Measurements from ENCODE around the gene RAB22A. TPM values are rescaled to one million over a fixed set of nuclear protein-coding genes. Genes with fewer than 3 reads are reported as not detected.

The RAB22A gene
- total and polyA plus RNA-seq, 2 of the 4 experiments (the other 2 are of a cell fraction): 8.2 to 8.4 TPM

GRCh38 chr20:58305061-58305460 is 4.5 kb upstream of the RAB22A start:
- Histone ChIP-seq H3K9ac (ENCODE audit: low read depth, low read length) (no peak overlapping the region), H3K9me1 (ENCODE audit: insufficient read depth, low read length) (peaks cover 17% of the 10 kb centered on the region), H3K4ac (ENCODE audit: low read depth, low read length) (no peak overlapping the region), H2BK5ac (ENCODE audit: low read depth, low read length, poor library complexity, severe bottlenecking) (no peak overlapping the region), H2AFZ (replicated peaks; ENCODE audit: low read length, poor library complexity) (no peak overlapping the region), H2BK120ac (ENCODE audit: low read depth, low read length) (no peak overlapping the region), H4K5ac (ENCODE audit: low read depth, low read length) (no peak overlapping the region), H3K18ac (ENCODE audit: low read depth, low read length) (no peak overlapping the region), H3K27me3 (ENCODE audit: control insufficient read depth, insufficient read depth, low read length) (no peaks in the 10 kb centered on the region), H3K9me3 (ENCODE audit: control insufficient read depth, insufficient read depth, low read length) (no peaks in the 10 kb centered on the region), H3K56ac (ENCODE audit: extremely low read depth, insufficient read depth, low read length) (no peak overlapping the region), H2BK20ac (ENCODE audit: low read depth, low read length) (no peak overlapping the region), H2BK15ac (ENCODE audit: low read depth, low read length) (no peak overlapping the region), H3K27ac (ENCODE audit: insufficient read depth, low read length) (no peak overlapping the region), H3K14ac (replicated peaks; ENCODE audit: low read depth, low read length) (no peak overlapping the region), H2AK9ac (replicated peaks; ENCODE audit: low read depth, low read length, poor library complexity) (no peak overlapping the region), H3K79me1 (ENCODE audit: low read depth in 1 of 2, low read length in 2 of 2) (peaks cover 25 to 75% of the 10 kb centered on the region in 2 experiments), H3K4me1 (ENCODE audit: control insufficient read depth, insufficient read depth, low read length) (peaks cover 6% of the 10 kb centered on the region; the same call in 1 of the 2 replicates), H3K36me3 (ENCODE audit: control insufficient read depth, insufficient read depth, low read length) (peaks cover 6% of the 10 kb centered on the region), H4K8ac (ENCODE audit: low read depth in 2 of 2, low read length in 2 of 2) (no peak overlapping the region), H3K4me3 (ENCODE audit: insufficient read depth, low read depth, low read length) (no peak overlapping the region), H4K20me1 (ENCODE audit: insufficient read depth, low read length) (peaks cover 7% of the 10 kb centered on the region), H4K91ac (ENCODE audit: insufficient read depth, low read depth, low read length) (no peak overlapping the region), H3K23ac (ENCODE audit: low read depth, low read length) (no peak overlapping the region), H2AK5ac (ENCODE audit: low read depth, low read length) (no peak overlapping the region), H3K4me2 (ENCODE audit: low read depth, low read length) (no peak overlapping the region)
- in situ Hi-C loops (cut with MboI; ENCODE audit: low sequenced_read_pairs): no loop called here
- TF ChIP-seq FOS (IDR thresholded peaks at IDR 0.05; ENCODE audit: low read depth, low read length) (no peak), CHD1 (IDR thresholded peaks at IDR 0.05; ENCODE audit: low read depth, low read length) (no peak), RCOR1 (IDR thresholded peaks at IDR 0.05; ENCODE audit: insufficient replicate concordance, low read length) (no peak), SMC3 (IDR thresholded peaks at IDR 0.05; ENCODE audit: low read depth, low read length) (no peak), POLR2A (IDR thresholded peaks at IDR 0.05; ENCODE audit: low read depth, low read length) (no peak), NFE2L2 (IDR thresholded peaks at IDR 0.05; ENCODE audit: low read depth, low read length) (no peak), RFX5 (IDR thresholded peaks at IDR 0.05; ENCODE audit: low read depth, low read length) (no peak), RAD21 (IDR thresholded peaks at IDR 0.05; ENCODE audit: low read length) (no peak), ELK1 (IDR thresholded peaks at IDR 0.05; ENCODE audit: borderline replicate concordance, low read depth, low read length) (no peak), MAFK (IDR thresholded peaks at IDR 0.05; ENCODE audit: low read depth, low read length) (no peak), MXI1 (IDR thresholded peaks at IDR 0.05; ENCODE audit: borderline replicate concordance, low read depth, low read length) (no peak), MAZ (IDR thresholded peaks at IDR 0.05; ENCODE audit: borderline replicate concordance, low read depth, low read length) (no peak), BHLHE40 (IDR thresholded peaks at IDR 0.05; ENCODE audit: low read depth, low read length) (no peak), USF2 (IDR thresholded peaks at IDR 0.05; ENCODE audit: low read depth, low read length) (no peak), CEBPB (IDR thresholded peaks at IDR 0.05; ENCODE audit: low read depth, low read length) (no peak), CTCF (conservative IDR thresholded peaks at IDR 0.05; ENCODE audit: low read depth, low read length) (no peak)
- no CpG with 5 or more reads among the region's 1 CpG for WGBS, 2 experiments (ENCODE audit: extremely low coverage in 2 of 2, insufficient read length in 1 of 2)
- no TSS peak for BruUV-seq (replicated peaks)
- POLR2A ChIA-PET (ENCODE audit: unreplicated experiment): no interaction called here
- dilution Hi-C loops (cut with HindIII; ENCODE audit: low sequenced_read_pairs, unreplicated experiment): no loop called here
- intact Hi-C loops (cut with micrococcal nuclease): no loop called here
- no peak for DNase-seq
- CTCF ChIA-PET: no interaction called here
- ATAC-seq (ENCODE audit: low read depth): no peak

Measured in IMR-90 (cell line).